ENCODE results near the gene TEX35. TPM values are rescaled to one million over a fixed set of nuclear protein-coding genes. Genes with fewer than 3 reads are reported as not detected.

The TEX35 gene
- total and polyA plus RNA-seq, 4 donors: not detected

GRCh38 chr1:178510155-178510554, 2.8 kb upstream of the TEX35 start:
- Histone ChIP-seq H3K27ac (ENCODE audit: low read depth in 1 of 2, low read length in 2 of 2) (no peak overlapping the region), H3K27me3 (ENCODE audit: control insufficient read depth in 4 of 4, insufficient read depth in 4 of 4, low read length in 3 of 4) (no peaks in the 10 kb centered on the region), H3K4me3 (ENCODE audit: low read depth in 1 of 3, low read length in 3 of 3) (no peak overlapping the region), H3K4me1 (ENCODE audit: control insufficient read depth in 4 of 4, insufficient read depth in 4 of 4, low read length in 3 of 4) (no peaks in the 10 kb centered on the region), H3K36me3 (ENCODE audit: control insufficient read depth in 4 of 4, insufficient read depth in 3 of 4, low read depth in 1 of 4, low read length in 3 of 4) (no peaks in the 10 kb centered on the region), H3K9ac (ENCODE audit: low read depth in 1 of 2, low read length in 2 of 2) (no peak overlapping the region), H3K9me3 (ENCODE audit: control insufficient read depth in 4 of 4, low read length in 3 of 4) (no peaks in the 10 kb centered on the region)
- TF ChIP-seq SP1 (IDR thresholded peaks at IDR 0.05): no peak
- TF ChIP-seq GABPA (IDR thresholded peaks at IDR 0.05 in 1 of 2, conservative IDR thresholded peaks at IDR 0.05 in 1 of 2): no peak
- no peak for TF ChIP-seq RXRA (IDR thresholded peaks at IDR 0.05)
- no peak for TF ChIP-seq JUND (IDR thresholded peaks at IDR 0.05)
- no peak for TF ChIP-seq MAX (IDR thresholded peaks at IDR 0.05)
- no peak for TF ChIP-seq FOXA1 (IDR thresholded peaks at IDR 0.05)
- TF ChIP-seq EGR1 (IDR thresholded peaks at IDR 0.05; ENCODE audit: low read depth in 2 of 2): no peak
- no peak for TF ChIP-seq CTCF (IDR thresholded peaks at IDR 0.05; ENCODE audit: low read depth, low read length, missing input control)
- TF ChIP-seq RAD21 (IDR thresholded peaks at IDR 0.05): no peak
- no peak for TF ChIP-seq REST (IDR thresholded peaks at IDR 0.05)
- TF ChIP-seq YY1 (IDR thresholded peaks at IDR 0.05): no peak
- TF ChIP-seq ZBTB33 (IDR thresholded peaks at IDR 0.05): no peak
- no peak for TF ChIP-seq TAF1 (conservative IDR thresholded peaks at IDR 0.05)
- no peak for TF ChIP-seq NR2F2 (IDR thresholded peaks at IDR 0.05)
- TF ChIP-seq HNF4A (conservative IDR thresholded peaks at IDR 0.05): no peak
- no peak for TF ChIP-seq ATF3 (IDR thresholded peaks at IDR 0.05)
- no peak for DNase-seq (ENCODE audit: low spot score)
- WGBS: 87% methylated on average over 4 of the region's 4 CpGs
